OCI-LY7 (cell line): ENCODE data around the gene SLC16A9. TPM values are rescaled to one million over a fixed set of nuclear protein-coding genes. Genes with fewer than 3 reads are reported as not detected.

Experiments used
- BruUV-seq: library from RNA; stranded (reverse); fragments of 400-500 nt; replicated peaks from 2 replicates; lab custom pipeline; 2021; lab: Mats Ljungman, UMichigan
- CTCF ChIA-PET: fragments of 300-600 bp; sonication (Branson Sonifier 250); formaldehyde crosslinking; loops from one replicate; lab custom pipeline; 2022; ENCODE audit warnings: antibody characterized with exemption; ENCODE audit not compliant: unreplicated experiment; lab: Charles Lee
- POLR2A ChIA-PET: fragments of 300-600 bp; sonication (Branson Sonifier 250); formaldehyde crosslinking; loops from one replicate; lab custom pipeline; 2022; ENCODE audit warnings: antibody characterized with exemption; lab: Charles Lee
- DNase-seq: peaks from one replicate; pipeline ENCODE4 v3.0.0-alpha.2; 2015; ENCODE audit warnings: low spot score
- H2AFZ ChIP-seq: fragments of 200-600 bp; sonication (generic), shearing (Covaris generic); 2 replicates; pipeline ENCODE4 v1.6.1; 2014; ENCODE audit warnings: mild to moderate bottlenecking, antibody characterized with exemption, low read length, moderate library complexity
- H3K27ac ChIP-seq: fragments of 200-600 bp; sonication (generic); 2 replicates; pipeline ENCODE4 v1.5.1; 2014; ENCODE audit warnings: mixed run types, low read depth, mild to moderate bottlenecking, moderate library complexity, low read length, inconsistent platforms; ENCODE audit not compliant: poor library complexity, severe bottlenecking
- H3K36me3 ChIP-seq: fragments of 200-600 bp; sonication (generic); 2 replicates; pipeline ENCODE4 v1.6.1; 2014; ENCODE audit warnings: mild to moderate bottlenecking, antibody characterized with exemption, low read length, moderate library complexity, mixed read lengths; ENCODE audit not compliant: insufficient read depth
- H3K4me1 ChIP-seq: fragments of 200-600 bp; sonication (generic); 2 replicates; pipeline ENCODE4 v1.5.1; 2014; ENCODE audit warnings: mild to moderate bottlenecking, low read length; ENCODE audit not compliant: insufficient read depth, poor library complexity, severe bottlenecking
- H3K4me2 ChIP-seq: fragments of 200-600 bp; sonication (generic); 2 replicates; pipeline ENCODE4 v1.6.1; 2014; ENCODE audit warnings: mild to moderate bottlenecking, low read length
- H3K4me3 ChIP-seq: fragments of 200-600 bp; sonication (generic); 2 replicates; pipeline ENCODE4 v1.5.1; 2014; ENCODE audit warnings: mild to moderate bottlenecking, low read depth, low read length; ENCODE audit not compliant: poor library complexity, severe bottlenecking
- H3K79me2 ChIP-seq: fragments of 200-600 bp; sonication (generic); 2 replicates; pipeline ENCODE4 v1.6.1; 2016; ENCODE audit warnings: low read depth, mild to moderate bottlenecking, low read length, moderate library complexity, mixed read lengths; ENCODE audit not compliant: insufficient read depth
- H3K9me2 ChIP-seq: fragments of 200-600 bp; sonication (generic); 2 replicates; pipeline ENCODE4 v1.6.1; 2016; ENCODE audit warnings: mild to moderate bottlenecking, low read length, mixed read lengths; ENCODE audit not compliant: insufficient read depth
- H3K9me3 ChIP-seq: fragments of 200-600 bp; sonication (generic); 2 replicates; pipeline ENCODE4 v1.6.1; 2014; ENCODE audit warnings: mild to moderate bottlenecking, mixed run types, low read length, mixed read lengths
- H4K20me1 ChIP-seq: fragments of 200-600 bp; sonication (generic); 2 replicates; pipeline ENCODE4 v1.6.1; 2014; ENCODE audit warnings: mild to moderate bottlenecking, antibody characterized with exemption, low read length, moderate library complexity, mixed read lengths; ENCODE audit not compliant: insufficient read depth
- EZH2phosphoT487 ChIP-seq: fragments of 200-600 bp; sonication (generic); IDR thresholded peaks from 2 replicates; pipeline ENCODE4 v1.6.1; 2018; ENCODE audit warnings: low read depth, borderline replicate concordance, mild to moderate bottlenecking, mixed run types, antibody characterized with exemption, low read length, moderate library complexity, mixed read lengths
- intact Hi-C: fragments of 100-400 bp; cut with micrococcal nuclease; formaldehyde crosslinking; loops from one replicate; pipeline ENCODE4 v1.10.0; 2022; ENCODE audit not compliant: unreplicated experiment
- total RNA-seq, 2 experiments: library from RNA; depleted of rRNA in 1 of 2; stranded (reverse); fragments of >200 nt in 1 of 2; shearing (Covaris generic) in 1 of 2; gene quantifications; 2 replicates each; pipeline ENCODE4 v1.2.3, GENCODE V29; 2014 to 2022
- TF ChIP-seq, protein P1 (sequence below): fragments of 200-600 bp; sonication (generic); conservative IDR thresholded peaks from 2 replicates; pipeline ENCODE4 v1.5.1; 2014; ENCODE audit warnings: mild to moderate bottlenecking, antibody characterized with exemption, low read length, moderate library complexity, mixed read lengths

SLC16A9 gene
- total RNA-seq, 2 experiments from 2014 or later, result not detected

DNA sequence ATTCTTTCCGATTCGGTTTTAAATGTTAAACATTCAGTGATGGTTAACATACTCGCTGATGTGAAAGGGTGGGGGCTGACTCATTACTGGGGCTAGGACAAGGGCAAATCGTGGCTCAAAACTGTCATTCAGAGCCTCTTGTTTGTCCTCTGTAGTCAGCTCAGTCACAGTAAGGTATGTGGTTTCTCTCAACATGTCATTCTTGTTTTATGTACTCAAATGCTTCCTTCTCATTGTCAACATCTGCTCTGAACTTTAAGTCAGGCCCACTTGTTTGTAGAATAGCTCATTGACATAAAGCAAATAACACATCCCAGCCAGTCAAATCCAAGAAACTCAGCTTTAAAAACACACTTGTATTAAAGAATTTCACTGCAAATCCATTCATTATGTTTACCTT, 7.3 kb downstream of the SLC16A9 start:
- no peaks in the 10 kb centered on the region for H3K9me3 ChIP-seq
- no TSS peak for BruUV-seq
- no peak for DNase-seq
- intact Hi-C loops, result no loop called here
- ChIA-PET CTCF (no interaction called here), POLR2A (interaction anchor here (0.6 to 1.2 kb wide), 2 partner anchors 10 to 77 kb away, joined by 3 to 4 read pairs; no protein-coding TSS in a partner anchor)
- no peak overlapping the region for H3K27ac ChIP-seq
- H3K9me2 ChIP-seq, result no peaks in the 10 kb centered on the region
- no peak overlapping the region for H3K4me3 ChIP-seq
- no peaks in the 10 kb centered on the region for H3K4me1 ChIP-seq
- no peaks in the 10 kb centered on the region for H3K79me2 ChIP-seq
- H3K4me2 ChIP-seq, result no peak overlapping the region
- TF ChIP-seq, protein P1, sequence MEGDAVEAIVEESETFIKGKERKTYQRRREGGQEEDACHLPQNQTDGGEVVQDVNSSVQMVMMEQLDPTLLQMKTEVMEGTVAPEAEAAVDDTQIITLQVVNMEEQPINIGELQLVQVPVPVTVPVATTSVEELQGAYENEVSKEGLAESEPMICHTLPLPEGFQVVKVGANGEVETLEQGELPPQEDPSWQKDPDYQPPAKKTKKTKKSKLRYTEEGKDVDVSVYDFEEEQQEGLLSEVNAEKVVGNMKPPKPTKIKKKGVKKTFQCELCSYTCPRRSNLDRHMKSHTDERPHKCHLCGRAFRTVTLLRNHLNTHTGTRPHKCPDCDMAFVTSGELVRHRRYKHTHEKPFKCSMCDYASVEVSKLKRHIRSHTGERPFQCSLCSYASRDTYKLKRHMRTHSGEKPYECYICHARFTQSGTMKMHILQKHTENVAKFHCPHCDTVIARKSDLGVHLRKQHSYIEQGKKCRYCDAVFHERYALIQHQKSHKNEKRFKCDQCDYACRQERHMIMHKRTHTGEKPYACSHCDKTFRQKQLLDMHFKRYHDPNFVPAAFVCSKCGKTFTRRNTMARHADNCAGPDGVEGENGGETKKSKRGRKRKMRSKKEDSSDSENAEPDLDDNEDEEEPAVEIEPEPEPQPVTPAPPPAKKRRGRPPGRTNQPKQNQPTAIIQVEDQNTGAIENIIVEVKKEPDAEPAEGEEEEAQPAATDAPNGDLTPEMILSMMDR, result no peak
- no peak for TF ChIP-seq EZH2phosphoT487
- no peak overlapping the region for H2AFZ ChIP-seq
- H3K36me3 ChIP-seq, result no peaks in the 10 kb centered on the region
- no peaks in the 10 kb centered on the region for H4K20me1 ChIP-seq

DNA sequence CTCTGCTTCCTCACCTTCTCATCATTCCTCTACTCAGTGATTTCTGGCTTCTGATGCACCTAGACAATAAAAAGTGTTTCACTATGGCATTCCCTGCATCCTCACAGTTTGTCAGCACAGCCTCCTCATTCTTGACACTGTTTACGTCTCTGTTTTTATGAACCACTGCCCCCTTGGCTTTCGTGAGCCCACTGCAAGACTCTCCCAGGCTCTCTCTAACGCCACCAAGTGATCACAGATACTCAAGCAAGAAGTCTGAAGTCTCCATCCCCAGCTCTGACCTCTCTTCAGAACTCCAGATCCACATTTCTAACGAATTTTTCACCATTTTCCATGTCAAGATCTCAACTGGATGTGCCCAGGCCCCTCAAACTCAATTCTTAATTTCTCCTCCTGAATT, 8.9 kb downstream of the SLC16A9 start:
- Histone ChIP-seq H3K4me3 (no peak overlapping the region), H3K4me2 (no peak overlapping the region), H2AFZ (no peak overlapping the region), H3K27ac (no peak overlapping the region), H3K4me1 (no peaks in the 10 kb centered on the region), H3K79me2 (no peaks in the 10 kb centered on the region), H3K9me3 (no peaks in the 10 kb centered on the region), H3K9me2 (no peaks in the 10 kb centered on the region), H4K20me1 (no peaks in the 10 kb centered on the region), H3K36me3 (no peaks in the 10 kb centered on the region)
- no peak for DNase-seq
- BruUV-seq, result no TSS peak
- CTCF ChIA-PET, result no interaction called here
- POLR2A ChIA-PET, result interaction anchor here (0.5 kb wide), 1 partner anchor 942 kb away, joined by 4 read pairs; no protein-coding TSS in a partner anchor
- intact Hi-C loops, result no loop called here
- no peak for TF ChIP-seq EZH2phosphoT487
- TF ChIP-seq, protein P1, result no peak

DNA sequence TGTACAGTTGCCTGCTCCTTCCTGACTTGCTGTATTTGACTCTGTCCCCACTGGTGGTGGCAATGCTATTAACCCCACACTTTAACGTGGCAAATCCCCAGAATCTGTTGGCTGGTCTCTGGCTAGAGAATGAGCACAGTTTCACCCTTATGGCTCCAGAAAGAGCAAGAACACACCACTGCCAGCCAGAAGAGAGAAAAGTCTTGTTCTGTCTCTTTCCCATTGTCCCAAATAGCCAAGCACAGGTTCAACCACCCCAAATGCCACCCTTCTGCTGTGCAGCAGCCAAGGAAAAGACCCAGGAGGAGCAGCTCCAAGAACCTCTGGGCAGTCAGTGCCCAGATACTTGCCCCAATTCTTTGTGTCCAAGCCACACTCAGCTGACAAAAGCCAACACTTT, 11.3 kb downstream of the SLC16A9 start:
- no peak overlapping the region for H3K27ac ChIP-seq
- BruUV-seq, result no TSS peak

More for the DNA sequence above, 11.3 kb downstream of the SLC16A9 start:
- Histone ChIP-seq H3K4me2 (no peak overlapping the region), H3K4me3 (no peak overlapping the region), H3K36me3 (no peaks in the 10 kb centered on the region), H4K20me1 (no peaks in the 10 kb centered on the region), H3K9me3 (no peaks in the 10 kb centered on the region), H3K4me1 (no peaks in the 10 kb centered on the region), H2AFZ (no peak overlapping the region), H3K79me2 (no peaks in the 10 kb centered on the region), H3K9me2 (no peaks in the 10 kb centered on the region)
- CTCF ChIA-PET, result no interaction called here
- TF ChIP-seq, protein P1, result no peak
- POLR2A ChIA-PET, result no interaction called here
- DNase-seq, result no peak
- intact Hi-C loops, result no loop called here
